Measurements from ENCODE around the gene KCNMA1.

The KCNMA1 gene

GRCh38 chr10:77680811-77681210 is 43.2 kb upstream of the KCNMA1 start:
- no peak overlapping the region for H3K4me3 ChIP-seq (ENCODE audit: low read depth, low read length)
- no peak for TF ChIP-seq CTCF (IDR thresholded peaks at IDR 0.05; ENCODE audit: low read depth, low read length)

- no peak for TF ChIP-seq CTCF (IDR thresholded peaks at IDR 0.05; ENCODE audit: low read depth, low read length)
- H3K4me3 ChIP-seq (ENCODE audit: low read depth, low read length): no peak overlapping the region
Observed at GRCh38 chr10:77680065-77680464, 42.5 kb upstream of the KCNMA1 start.

GRCh38 chr10:77679217-77679616 is 41.6 kb upstream of the KCNMA1 start:
- no peak for TF ChIP-seq CTCF (IDR thresholded peaks at IDR 0.05; ENCODE audit: low read depth, low read length)
- no peak overlapping the region for H3K4me3 ChIP-seq (ENCODE audit: low read depth, low read length)

- TF ChIP-seq CTCF (IDR thresholded peaks at IDR 0.05; ENCODE audit: low read depth, low read length): no peak
Observed at GRCh38 chr10:77678146-77678545, 40.5 kb upstream of the KCNMA1 start.

DNA sequence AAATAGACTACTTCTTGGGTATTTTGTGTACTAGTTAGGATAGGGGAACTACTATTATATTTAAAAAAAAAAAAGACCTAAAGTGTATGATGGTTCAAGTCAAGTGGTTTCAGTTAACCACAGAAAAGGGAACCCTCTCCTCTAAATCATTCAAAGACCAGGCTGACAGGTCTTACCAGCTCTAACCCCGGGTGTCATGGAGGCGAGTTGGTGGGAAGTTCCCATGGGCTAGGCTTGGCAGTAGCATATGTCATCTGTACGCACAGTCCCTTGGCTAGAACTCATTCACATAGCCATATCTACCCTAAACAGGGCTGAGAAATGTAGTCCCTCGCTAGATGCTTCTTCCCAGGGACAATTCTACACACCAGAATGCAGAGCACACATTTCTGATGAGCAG is 37.7 kb upstream of the KCNMA1 start:
- no peak overlapping the region for H3K4me3 ChIP-seq (ENCODE audit: low read depth, low read length)
- TF ChIP-seq CTCF (IDR thresholded peaks at IDR 0.05; ENCODE audit: low read depth, low read length): no peak

More at GRCh38 chr10:77678146-77678545, 40.5 kb upstream of the KCNMA1 start:
- H3K4me3 ChIP-seq (ENCODE audit: low read depth, low read length): no peak overlapping the region

GRCh38 chr10:77673515-77674140 is 36.0 kb upstream of the KCNMA1 start:
- TF ChIP-seq CTCF (IDR thresholded peaks at IDR 0.05; ENCODE audit: low read depth, low read length): no peak
- H3K4me3 ChIP-seq (ENCODE audit: low read depth, low read length): no peak overlapping the region

GRCh38 chr10:77673101-77673500 is 35.5 kb upstream of the KCNMA1 start:
- TF ChIP-seq CTCF (IDR thresholded peaks at IDR 0.05; ENCODE audit: low read depth, low read length): no peak

More at GRCh38 chr10:77673101-77673500, 35.5 kb upstream of the KCNMA1 start:
- H3K4me3 ChIP-seq (ENCODE audit: low read depth, low read length): no peak overlapping the region
